ENCODE data around the gene RTN4RL1.
A peak's percentile ranks its signal among the peaks of the same experiment; 100 is the strongest.

RTN4RL1 gene

DNA sequence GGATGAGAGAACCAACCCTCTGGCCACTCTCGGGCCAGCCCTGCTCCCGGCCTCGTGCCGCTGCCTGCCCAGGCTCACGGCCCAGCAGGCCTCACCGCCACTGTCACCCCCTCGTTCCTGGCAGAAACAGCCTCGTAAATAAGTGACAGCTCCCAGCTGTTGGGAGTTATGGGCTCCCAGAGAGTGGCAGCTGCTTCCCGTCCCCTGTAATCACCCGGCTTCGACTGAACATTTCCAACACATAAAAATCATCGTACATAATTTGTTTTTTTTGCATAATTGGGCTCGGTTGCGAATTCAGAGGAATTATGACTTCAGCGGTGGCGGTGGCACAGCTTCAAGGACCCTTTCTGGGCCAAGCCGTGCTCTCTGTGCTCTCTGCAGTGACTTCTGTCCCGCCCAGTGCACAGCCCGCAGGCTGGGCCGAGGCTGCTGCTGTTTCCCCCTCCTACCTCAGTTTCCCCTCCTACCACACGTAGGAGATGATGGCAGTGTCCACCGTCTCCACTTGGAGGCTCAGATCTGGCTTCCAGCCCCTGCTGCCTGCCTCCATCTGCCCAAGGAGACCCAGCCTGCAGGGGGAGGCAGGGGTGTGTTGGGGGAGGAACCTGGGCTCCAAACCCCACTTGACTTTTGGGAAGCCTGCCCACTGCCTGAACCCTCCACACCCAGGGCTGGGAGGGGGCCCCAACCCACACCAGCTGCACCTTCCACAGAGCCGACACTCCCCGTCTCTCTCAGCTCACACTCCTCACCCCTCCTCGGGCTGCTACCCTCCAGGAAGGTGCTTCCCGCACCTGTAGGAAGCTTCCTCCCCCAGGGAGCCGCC is 84.9 kb downstream of the RTN4RL1 start:
- no peaks in the 10 kb centered on the region for H3K27me3 ChIP-seq (ENCODE audit: insufficient read depth, low read length)
- no peak overlapping the region for H3K9ac ChIP-seq (ENCODE audit: low read depth, low read length)
- H3K4me1 ChIP-seq (ENCODE audit: insufficient read depth, low read length), result no peaks in the 10 kb centered on the region
- no peaks in the 10 kb centered on the region for H3K36me3 ChIP-seq (ENCODE audit: insufficient read depth, low read length)
- H3K27ac ChIP-seq (ENCODE audit: low read depth, low read length), result no peak overlapping the region
- H3K9me3 ChIP-seq (ENCODE audit: insufficient read depth, low read depth, low read length), result no peaks in the 10 kb centered on the region
- H3K4me3 ChIP-seq (ENCODE audit: low read length), result no peak overlapping the region
- 90% methylated on average over 27 of the region's 27 CpGs for WGBS

DNA sequence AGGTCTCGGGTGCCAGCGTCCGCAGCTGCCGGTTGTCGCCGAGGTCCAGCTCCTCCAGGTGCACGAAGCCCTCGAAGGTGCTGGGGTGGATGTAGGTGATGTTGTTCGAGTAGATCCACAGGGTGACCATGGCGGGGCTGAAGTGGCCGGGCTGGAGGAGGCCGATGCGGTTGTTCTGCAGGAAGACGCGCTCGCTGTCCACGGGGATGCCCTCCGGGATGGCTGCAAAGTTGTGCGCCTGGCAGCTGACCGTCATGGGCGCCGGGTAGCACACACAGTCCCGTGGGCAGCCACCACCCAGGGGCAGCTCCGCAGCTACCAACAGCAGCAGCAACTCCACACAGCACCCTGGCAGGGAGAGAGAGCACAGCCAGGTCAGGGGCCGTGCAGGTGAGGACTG is 87.7 kb downstream of the RTN4RL1 start:
- H3K9me3 ChIP-seq (ENCODE audit: insufficient read depth, low read depth, low read length), result no peaks in the 10 kb centered on the region
- H3K4me1 ChIP-seq (ENCODE audit: insufficient read depth, low read length), result no peaks in the 10 kb centered on the region
- 92% methylated on average over 25 of the region's 25 CpGs for WGBS
- no peak overlapping the region for H3K9ac ChIP-seq (ENCODE audit: low read depth, low read length)
- no peaks in the 10 kb centered on the region for H3K36me3 ChIP-seq (ENCODE audit: insufficient read depth, low read length)
- no peak overlapping the region for H3K27ac ChIP-seq (ENCODE audit: low read depth, low read length)
- H3K27me3 ChIP-seq (ENCODE audit: insufficient read depth, low read length), result peaks cover 5% of the 10 kb centered on the region
- H3K4me3 ChIP-seq (ENCODE audit: low read length), result no peak overlapping the region

DNA sequence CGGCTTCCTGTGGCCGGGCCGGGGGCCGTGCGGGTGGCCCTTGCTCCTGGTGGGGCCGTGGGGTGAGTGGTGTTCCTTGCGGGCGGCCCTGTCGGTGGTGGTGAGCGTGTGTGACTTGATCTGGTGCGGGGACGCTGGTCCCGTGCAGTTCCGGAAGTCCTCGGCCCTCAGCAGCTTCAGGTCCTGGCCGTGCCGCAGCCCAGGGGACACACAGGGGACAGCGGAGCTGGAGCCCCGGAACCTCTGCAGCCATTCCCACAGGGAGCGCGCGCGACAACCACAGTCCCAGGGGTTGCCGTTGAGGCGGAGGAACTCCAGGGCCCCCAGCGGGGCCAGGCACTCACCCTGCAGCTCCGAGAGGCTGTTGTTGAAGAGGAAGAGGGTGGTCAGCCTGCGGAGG is 88.4 kb downstream of the RTN4RL1 start:
- no peaks in the 10 kb centered on the region for H3K4me1 ChIP-seq (ENCODE audit: insufficient read depth, low read length)
- no peak overlapping the region for H3K9ac ChIP-seq (ENCODE audit: low read depth, low read length)
- no peaks in the 10 kb centered on the region for H3K9me3 ChIP-seq (ENCODE audit: insufficient read depth, low read depth, low read length)
- H3K4me3 ChIP-seq (ENCODE audit: low read length), result no peak overlapping the region
- peaks cover 5% of the 10 kb centered on the region for H3K27me3 ChIP-seq (ENCODE audit: insufficient read depth, low read length)
- 92% methylated on average over 28 of the region's 28 CpGs for WGBS
- H3K27ac ChIP-seq (ENCODE audit: low read depth, low read length), result no peak overlapping the region
- H3K36me3 ChIP-seq (ENCODE audit: insufficient read depth, low read length), result no peaks in the 10 kb centered on the region

DNA sequence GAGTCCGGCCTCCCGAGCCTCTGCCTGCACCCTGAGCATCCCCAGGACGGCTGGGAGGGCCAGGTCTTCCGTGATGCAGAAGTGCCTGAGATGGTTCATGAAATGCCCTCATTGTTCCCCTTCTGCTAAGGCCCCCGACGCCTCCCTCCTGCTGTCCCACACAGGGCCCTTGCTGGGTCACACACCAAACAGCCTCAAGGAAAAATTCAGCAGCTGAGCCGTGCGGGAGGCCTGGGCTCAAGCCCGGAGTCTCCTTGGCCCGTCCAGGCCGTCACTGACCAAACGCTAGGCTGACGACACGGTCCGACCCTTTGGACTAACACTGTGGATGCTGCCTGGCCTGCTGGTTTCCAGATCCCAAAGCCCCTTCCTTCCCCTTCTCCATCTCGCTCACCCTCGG is 90.2 kb downstream of the RTN4RL1 start:
- WGBS, result 88% methylated on average over 17 of the region's 17 CpGs
- Histone ChIP-seq H3K9me3 (ENCODE audit: insufficient read depth, low read depth, low read length) (no peaks in the 10 kb centered on the region), H3K27ac (ENCODE audit: low read depth, low read length) (no peak overlapping the region), H3K36me3 (ENCODE audit: insufficient read depth, low read length) (no peaks in the 10 kb centered on the region), H3K27me3 (ENCODE audit: insufficient read depth, low read length) (peaks cover 12% of the 10 kb centered on the region), H3K4me1 (ENCODE audit: insufficient read depth, low read length) (peaks cover 2% of the 10 kb centered on the region; the same call in 1 of the 2 replicates), H3K9ac (ENCODE audit: low read depth, low read length) (no peak overlapping the region), H3K4me3 (ENCODE audit: low read length) (no peak overlapping the region)

DNA sequence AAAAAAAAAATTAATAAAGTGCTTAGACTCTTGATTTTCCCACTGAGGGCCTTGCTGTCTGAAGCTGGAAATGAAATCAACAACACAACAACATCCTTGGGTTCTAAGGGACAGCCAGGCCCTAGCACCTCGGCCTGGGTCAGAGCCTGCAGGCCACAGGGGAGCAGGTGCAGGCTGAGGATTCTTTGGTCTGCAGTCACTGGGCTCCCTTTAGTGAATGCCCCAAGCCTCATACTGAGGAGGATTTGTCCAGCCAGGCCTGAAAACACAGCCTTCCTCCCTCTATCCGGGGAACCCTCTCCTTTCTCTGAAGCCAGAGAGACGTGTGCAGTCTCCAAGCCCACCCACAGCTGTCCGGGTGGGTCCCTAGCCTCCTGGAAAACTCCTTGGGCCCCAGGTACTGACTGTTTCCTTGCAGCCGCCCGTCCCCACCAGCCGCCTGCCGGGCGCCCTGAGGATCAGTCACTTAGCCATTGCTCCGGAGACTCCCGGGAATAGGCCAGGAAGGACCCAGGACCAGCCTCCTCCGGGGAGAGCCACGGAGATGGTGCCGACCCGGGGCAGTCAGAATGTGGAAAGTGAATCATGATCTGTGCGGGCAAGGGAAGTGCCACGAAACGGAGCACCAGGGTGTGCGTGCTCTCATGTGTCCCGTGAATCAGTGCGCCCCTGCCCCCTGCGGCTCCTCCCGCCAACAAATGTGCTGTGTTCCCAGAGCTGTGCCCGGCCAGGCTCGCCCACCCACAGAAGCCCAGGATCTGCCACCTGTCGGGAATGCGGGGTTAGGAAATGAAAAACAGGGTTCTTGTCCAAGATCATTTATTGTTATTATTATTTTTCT is 91.0 kb downstream of the RTN4RL1 start:
- Histone ChIP-seq H3K4me1 (ENCODE audit: insufficient read depth, low read length) (peaks cover 2% of the 10 kb centered on the region; the same call in 1 of the 2 replicates), H3K27ac (ENCODE audit: low read depth, low read length) (no peak overlapping the region)

DNA sequence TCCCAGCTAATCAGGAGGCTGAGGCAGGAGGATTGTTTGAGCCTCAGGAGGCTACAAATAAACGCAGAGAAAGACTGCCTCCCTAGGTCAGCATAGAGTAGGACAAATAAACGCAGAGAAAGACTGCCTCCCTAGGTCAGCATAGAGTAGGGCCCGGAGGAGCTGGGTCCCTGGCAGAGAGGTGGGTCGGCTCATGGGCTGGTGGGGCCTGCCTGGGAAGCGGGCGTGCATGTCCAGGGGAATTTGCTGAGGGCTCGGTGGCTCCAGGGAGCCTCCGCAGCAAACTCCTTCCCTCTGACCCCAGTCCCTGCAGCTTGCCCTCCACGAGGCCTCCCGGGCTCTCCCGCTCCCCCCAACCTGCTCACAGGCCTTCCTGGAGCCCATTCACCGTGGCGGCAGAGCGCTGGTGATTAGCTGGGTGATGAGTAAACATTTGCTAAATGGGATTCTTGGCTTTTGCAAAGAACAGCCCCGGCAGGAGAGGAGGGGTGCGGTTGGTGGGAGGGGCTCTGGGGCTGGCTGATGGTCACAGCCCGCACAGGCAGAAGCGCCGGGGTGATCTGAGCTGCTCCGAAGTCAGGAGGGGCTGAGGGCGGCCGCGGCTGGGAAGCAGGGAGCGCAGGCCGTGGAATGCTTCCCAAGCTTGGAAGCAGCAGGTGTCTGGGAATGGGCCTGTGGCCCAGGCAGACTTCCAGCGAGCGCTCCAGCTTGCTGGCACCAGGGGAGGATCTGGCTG is 93.1 kb downstream of the RTN4RL1 start:
- no peaks in the 10 kb centered on the region for H3K36me3 ChIP-seq (ENCODE audit: insufficient read depth, low read length)
- WGBS, result 21% methylated on average over 27 of the region's 27 CpGs
- no peaks in the 10 kb centered on the region for H3K9me3 ChIP-seq (ENCODE audit: insufficient read depth, low read depth, low read length)
- H3K27ac ChIP-seq (ENCODE audit: low read depth, low read length), result no peak overlapping the region
- H3K4me1 ChIP-seq (ENCODE audit: insufficient read depth, low read length), result peaks cover 2% of the 10 kb centered on the region; the same call in 1 of the 2 replicates
- no peak overlapping the region for H3K9ac ChIP-seq (ENCODE audit: low read depth, low read length)
- H3K4me3 ChIP-seq (ENCODE audit: low read length), result peak overlapping the region; percentile 23; the same call in 1 of the 2 replicates
- peaks cover 13% of the 10 kb centered on the region for H3K27me3 ChIP-seq (ENCODE audit: insufficient read depth, low read length)

More for the DNA sequence above, 91.0 kb downstream of the RTN4RL1 start:
- Histone ChIP-seq H3K36me3 (ENCODE audit: insufficient read depth, low read length) (no peaks in the 10 kb centered on the region), H3K9ac (ENCODE audit: low read depth, low read length) (no peak overlapping the region), H3K4me3 (ENCODE audit: low read length) (no peak overlapping the region), H3K27me3 (ENCODE audit: insufficient read depth, low read length) (peaks cover 13% of the 10 kb centered on the region), H3K9me3 (ENCODE audit: insufficient read depth, low read depth, low read length) (no peaks in the 10 kb centered on the region)
- 91% methylated on average over 27 of the region's 27 CpGs for whole genome bisulfite sequencing

DNA sequence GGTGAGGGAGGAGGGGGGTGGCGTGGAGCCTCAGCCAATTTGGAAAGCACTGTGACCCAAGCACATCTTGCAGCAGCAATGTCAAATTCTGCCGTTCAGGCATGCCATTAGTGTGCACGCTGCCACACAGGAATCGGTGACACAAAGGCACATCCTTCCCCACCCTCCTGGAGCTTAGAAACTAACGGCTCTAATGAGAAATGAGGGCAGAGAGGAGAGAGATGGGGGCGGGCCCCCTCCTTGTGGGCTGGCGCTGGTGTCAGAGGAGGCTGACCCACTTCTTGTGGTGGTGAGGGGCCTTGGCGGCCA is 94.8 kb downstream of the RTN4RL1 start:
- Histone ChIP-seq H3K4me3 (ENCODE audit: low read length) (no peak overlapping the region), H3K9ac (ENCODE audit: low read depth, low read length) (no peak overlapping the region), H3K27me3 (ENCODE audit: insufficient read depth, low read length) (peaks cover 13% of the 10 kb centered on the region), H3K4me1 (ENCODE audit: insufficient read depth, low read length) (peaks cover 2% of the 10 kb centered on the region; the same call in 1 of the 2 replicates), H3K9me3 (ENCODE audit: insufficient read depth, low read depth, low read length) (no peaks in the 10 kb centered on the region), H3K36me3 (ENCODE audit: insufficient read depth, low read length) (no peaks in the 10 kb centered on the region), H3K27ac (ENCODE audit: low read depth, low read length) (no peak overlapping the region)
- 74% methylated on average over 8 of the region's 8 CpGs for WGBS

DNA sequence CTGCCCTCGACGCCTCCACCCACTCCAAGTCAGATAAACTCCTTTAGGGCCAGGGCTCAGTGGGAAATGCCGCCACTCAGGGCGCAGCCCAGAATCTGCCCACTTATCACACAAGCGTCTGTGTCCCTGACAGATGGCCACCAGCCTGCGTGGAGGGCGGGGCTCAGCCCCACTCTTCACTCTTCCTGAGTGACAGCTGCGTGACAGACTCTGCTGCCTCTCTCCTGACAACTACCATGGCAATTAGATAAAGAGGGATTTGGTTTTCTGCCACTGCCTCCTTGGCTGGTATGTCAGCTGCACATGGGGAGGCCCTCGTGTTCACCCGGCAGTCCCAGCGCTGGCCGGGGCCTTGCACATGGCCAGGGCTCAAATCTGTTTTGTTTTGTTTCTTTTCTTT is 96.2 kb downstream of the RTN4RL1 start:
- 92% methylated on average over 12 of the region's 12 CpGs for whole genome bisulfite sequencing
- H3K9ac ChIP-seq (ENCODE audit: low read depth, low read length), result no peak overlapping the region
- H3K4me3 ChIP-seq (ENCODE audit: low read length), result no peak overlapping the region
- H3K36me3 ChIP-seq (ENCODE audit: insufficient read depth, low read length), result no peaks in the 10 kb centered on the region
- H3K27ac ChIP-seq (ENCODE audit: low read depth, low read length), result no peak overlapping the region
- peaks cover 13% of the 10 kb centered on the region for H3K27me3 ChIP-seq (ENCODE audit: insufficient read depth, low read length)
- H3K4me1 ChIP-seq (ENCODE audit: insufficient read depth, low read length), result peaks cover 2% of the 10 kb centered on the region; the same call in 1 of the 2 replicates
- no peaks in the 10 kb centered on the region for H3K9me3 ChIP-seq (ENCODE audit: insufficient read depth, low read depth, low read length)

DNA sequence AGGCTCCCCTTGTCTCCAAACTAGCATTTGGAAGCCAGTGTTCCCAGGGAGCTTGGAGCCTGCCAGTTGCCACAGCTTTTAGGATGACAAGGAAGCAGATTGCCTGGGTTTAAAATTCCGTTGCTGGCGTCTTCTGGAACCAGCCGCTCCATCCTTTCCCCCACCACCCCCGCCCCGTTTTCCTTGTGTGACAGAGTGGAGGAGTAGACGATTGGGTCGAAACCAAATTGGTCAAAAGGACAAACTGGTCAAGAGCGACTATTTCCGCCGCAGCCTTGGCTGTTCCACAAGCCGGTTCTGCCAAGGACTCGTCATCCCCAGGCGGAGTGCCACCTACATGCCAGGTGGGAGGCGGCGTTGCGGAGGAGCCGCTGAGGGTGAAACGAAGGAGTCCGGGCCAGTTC is 104.2 kb downstream of the RTN4RL1 start:
- Histone ChIP-seq H3K27ac (ENCODE audit: low read depth, low read length) (no peak overlapping the region), H3K27me3 (ENCODE audit: insufficient read depth, low read length) (peaks cover 6% of the 10 kb centered on the region; the same call in 1 of the 2 replicates), H3K9me3 (ENCODE audit: insufficient read depth, low read depth, low read length) (no peaks in the 10 kb centered on the region), H3K9ac (ENCODE audit: low read depth, low read length) (no peak overlapping the region), H3K36me3 (ENCODE audit: insufficient read depth, low read length) (no peaks in the 10 kb centered on the region), H3K4me3 (ENCODE audit: low read length) (no peak overlapping the region), H3K4me1 (ENCODE audit: insufficient read depth, low read length) (no peaks in the 10 kb centered on the region)
- WGBS, result 92% methylated on average over 19 of the region's 19 CpGs

DNA sequence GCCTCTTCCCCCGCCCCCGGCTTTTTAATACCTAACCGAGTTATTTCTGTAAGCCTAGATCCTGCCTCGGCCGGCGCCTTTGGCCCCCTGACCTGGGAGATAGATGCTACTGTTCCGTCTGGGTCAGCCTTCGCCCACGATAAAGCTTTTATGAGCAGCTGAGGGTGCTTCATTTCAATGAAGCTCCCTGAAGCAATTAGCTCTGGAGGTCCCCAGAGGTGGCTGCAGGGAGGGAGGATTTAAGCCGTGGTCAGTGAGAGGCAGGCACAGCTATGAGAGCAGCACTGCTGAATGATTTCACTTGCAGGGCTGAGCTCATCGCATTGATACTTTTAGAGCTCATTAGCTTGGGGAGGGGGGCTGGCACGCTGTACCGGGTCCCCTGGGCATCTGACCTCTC is 105.9 kb downstream of the RTN4RL1 start:
- no peaks in the 10 kb centered on the region for H3K36me3 ChIP-seq (ENCODE audit: insufficient read depth, low read length)
- H3K4me3 ChIP-seq (ENCODE audit: low read length), result no peak overlapping the region
- 80% methylated on average over 13 of the region's 13 CpGs for WGBS
- H3K9me3 ChIP-seq (ENCODE audit: insufficient read depth, low read depth, low read length), result no peaks in the 10 kb centered on the region
- H3K27me3 ChIP-seq (ENCODE audit: insufficient read depth, low read length), result peaks cover 18% of the 10 kb centered on the region; the same call in 1 of the 2 replicates
- H3K27ac ChIP-seq (ENCODE audit: low read depth, low read length), result no peak overlapping the region
- no peak overlapping the region for H3K9ac ChIP-seq (ENCODE audit: low read depth, low read length)
- no peaks in the 10 kb centered on the region for H3K4me1 ChIP-seq (ENCODE audit: insufficient read depth, low read length)
